NCI-H345 treated with DMSO at 0.1 percent for 48 hours (cell line): ENCODE data around the gene GMDS.

Source experiments
- DNase-seq: peaks from one replicate; lab custom pipeline; 2025; ENCODE audit not compliant: unreplicated experiment; lab: John Stamatoyannopoulos, UW

Gene GMDS

DNA sequence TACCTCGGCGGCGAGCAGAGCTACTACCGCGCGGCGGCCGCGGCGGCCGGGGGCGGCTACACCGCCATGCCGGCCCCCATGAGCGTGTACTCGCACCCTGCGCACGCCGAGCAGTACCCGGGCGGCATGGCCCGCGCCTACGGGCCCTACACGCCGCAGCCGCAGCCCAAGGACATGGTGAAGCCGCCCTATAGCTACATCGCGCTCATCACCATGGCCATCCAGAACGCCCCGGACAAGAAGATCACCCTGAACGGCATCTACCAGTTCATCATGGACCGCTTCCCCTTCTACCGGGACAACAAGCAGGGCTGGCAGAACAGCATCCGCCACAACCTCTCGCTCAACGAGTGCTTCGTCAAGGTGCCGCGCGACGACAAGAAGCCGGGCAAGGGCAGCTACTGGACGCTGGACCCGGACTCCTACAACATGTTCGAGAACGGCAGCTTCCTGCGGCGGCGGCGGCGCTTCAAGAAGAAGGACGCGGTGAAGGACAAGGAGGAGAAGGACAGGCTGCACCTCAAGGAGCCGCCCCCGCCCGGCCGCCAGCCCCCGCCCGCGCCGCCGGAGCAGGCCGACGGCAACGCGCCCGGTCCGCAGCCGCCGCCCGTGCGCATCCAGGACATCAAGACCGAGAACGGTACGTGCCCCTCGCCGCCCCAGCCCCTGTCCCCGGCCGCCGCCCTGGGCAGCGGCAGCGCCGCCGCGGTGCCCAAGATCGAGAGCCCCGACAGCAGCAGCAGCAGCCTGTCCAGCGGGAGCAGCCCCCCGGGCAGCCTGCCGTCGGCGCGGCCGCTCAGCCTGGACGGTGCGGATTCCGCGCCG, 634.7 kb downstream of the GMDS start:
- no peak for DNase-seq

- DNase-seq = no peak
Observed at GRCh38 chr6:1609648-1610496, 635.5 kb downstream of the GMDS start, which contains the start of gene FOXC1. FOXC1 (plus strand) TSS chr6:1609915; CDS start chr6:1610446, 531 bp downstream.

DNA sequence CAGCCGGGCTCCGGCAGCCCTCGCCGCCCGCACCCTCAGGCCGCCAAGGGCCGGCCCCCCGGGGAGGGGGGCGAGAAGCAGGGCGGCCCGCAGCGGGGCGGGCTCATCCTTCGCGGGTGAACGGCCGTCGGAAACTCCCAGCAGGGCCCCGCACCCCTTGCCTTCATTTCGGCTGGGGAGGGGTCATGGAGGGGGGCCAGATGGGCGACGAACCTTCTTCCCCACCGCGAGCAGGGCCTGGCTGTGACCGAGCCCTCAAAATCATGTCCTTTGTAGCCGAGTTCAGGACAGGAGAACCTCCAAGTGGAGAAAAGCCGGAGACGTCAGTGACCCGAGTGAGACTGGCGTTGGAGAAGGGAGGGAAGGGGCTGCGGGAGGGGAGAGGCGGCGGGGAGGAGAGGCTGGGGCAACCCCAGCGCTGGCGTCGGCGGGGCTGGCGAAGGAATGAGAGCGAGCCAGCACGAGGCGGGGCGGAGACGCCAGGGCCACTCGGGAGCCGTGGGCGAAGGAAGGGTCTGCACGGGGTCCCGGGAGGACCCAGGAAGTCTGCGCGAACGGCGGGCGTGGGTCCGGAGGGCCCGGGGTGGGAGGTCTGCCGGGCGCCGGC, 636.3 kb downstream of the GMDS start:
- no peak for DNase-seq

- no peak for DNase-seq
Observed at GRCh38 chr6:1608222-1609040, 637.0 kb downstream of the GMDS start.

- peak; percentile 15 for DNase-seq
Observed at GRCh38 chr6:1607516-1608221, 637.7 kb downstream of the GMDS start.

DNA sequence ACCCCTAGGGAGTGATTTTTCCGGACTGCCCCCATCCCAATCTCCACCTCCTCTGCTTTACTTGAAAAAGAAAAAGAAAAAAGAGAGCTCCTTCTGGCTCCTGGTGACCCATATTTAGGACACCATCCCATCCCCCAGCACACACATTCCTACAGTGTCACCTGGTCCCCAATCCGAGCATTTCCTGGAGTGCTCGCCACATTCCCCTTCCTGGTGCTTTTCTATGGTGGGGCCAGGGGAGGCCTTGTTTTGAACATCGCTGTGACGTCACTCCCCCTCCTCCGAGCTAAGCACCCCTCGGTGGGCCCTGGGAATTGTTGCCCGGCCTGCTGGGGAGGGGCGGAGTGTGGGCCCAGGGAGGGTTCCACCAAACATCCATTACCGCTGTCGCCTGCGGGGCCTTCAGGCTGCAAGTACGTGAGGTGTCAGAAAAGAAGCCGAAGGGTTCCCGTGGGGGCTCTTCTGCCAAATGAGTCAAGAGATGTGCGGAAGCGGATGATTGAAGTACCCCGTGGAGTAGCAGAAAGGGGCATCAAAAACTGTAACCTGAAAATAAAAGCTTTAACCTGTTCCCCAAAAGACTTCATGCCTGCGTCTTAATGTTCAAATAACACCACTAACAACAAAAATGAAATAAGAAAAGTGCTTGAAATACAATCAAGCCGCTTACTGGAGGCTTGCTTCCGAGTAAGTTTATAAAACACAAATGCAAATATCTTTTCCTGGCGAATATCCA, 638.5 kb downstream of the GMDS start:
- DNase-seq = no peak

DNA sequence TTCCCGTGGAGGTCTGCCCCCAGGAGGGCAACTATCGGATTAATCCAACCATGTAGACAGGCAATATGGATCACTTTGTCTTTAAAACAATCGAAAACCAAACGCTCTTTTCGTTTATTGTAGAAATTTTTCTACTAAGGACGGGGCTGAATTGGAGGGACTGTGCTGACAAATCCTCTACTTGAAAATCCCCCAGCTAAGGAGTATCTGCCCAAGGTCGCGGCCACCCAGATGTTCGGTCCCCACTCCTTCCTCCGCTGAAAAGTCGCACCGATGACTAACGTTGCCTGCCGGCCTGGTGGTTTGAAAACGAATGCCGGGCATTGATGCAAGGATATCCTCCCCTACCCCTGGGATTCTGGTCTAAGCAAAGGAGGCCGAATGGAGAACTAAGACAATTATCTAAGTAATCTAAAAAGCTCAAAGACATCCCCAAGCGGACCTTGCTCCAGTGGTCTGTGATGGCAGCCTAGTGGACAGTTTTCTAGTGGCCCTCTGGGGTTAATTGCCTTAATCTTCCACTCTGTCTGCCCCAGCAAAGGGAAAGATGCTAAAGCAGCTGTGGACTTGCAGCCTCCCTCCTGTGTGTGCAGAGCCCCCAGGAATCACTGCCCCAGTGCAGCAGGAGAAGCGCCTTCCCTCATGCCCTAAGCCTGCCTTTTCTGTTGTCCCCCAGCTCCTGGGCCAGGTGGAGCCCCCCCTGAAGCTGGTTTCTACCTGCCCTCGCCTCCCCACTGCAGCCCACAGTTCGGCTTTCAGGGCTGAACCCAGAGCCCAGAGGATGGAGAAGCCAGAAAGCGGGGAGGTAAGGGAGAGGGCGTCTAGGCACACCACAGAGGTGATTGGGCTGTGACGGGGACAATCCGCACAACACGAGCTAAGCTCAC, 639.3 kb downstream of the GMDS start:
- DNase-seq = no peak

GRCh38 chr6:1605004-1605892, 640.2 kb downstream of the GMDS start:
- no peak for DNase-seq

DNA sequence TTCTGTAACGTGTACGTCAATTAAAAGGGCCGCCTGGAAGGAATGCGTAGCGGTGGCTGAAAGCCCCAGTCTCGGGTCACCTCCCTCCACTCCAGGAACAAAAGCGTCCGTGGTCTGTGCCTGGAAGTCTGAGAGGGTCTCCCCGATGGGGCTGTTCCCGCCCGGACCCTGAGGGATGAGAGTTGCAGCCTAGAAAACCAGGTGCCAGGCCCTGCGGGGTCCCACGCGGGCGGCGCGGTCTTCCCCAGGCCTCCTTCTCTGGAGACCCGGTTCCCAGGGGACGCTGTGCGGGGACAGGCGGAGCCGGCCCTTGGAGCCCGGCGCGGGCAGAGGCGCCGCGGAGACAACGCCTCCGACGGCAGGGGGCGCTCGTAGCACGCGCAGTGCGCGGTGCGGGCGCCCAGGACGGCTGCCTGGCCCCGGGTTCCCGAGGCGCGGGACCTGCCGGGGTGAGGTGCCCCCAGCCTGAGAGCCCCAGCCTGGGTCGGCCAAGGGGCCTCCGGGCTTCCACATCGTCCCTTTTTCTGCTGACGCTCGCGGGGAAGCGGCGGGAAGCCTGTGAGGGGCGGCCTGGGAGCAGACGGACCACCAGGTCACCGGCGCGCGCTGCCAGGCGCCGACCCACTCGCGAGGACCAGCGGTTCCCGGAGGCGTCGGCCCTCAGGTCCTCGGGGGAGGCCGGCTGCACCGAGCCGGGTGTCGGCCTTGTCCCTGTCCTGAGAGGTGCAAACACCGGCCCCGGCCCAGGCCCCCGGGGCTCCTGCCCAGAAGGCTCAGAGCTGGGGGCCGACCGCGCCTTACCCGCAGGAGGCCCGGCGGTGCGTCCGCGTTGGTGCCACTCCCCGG, 641.0 kb downstream of the GMDS start:
- DNase-seq = no peak

DNA sequence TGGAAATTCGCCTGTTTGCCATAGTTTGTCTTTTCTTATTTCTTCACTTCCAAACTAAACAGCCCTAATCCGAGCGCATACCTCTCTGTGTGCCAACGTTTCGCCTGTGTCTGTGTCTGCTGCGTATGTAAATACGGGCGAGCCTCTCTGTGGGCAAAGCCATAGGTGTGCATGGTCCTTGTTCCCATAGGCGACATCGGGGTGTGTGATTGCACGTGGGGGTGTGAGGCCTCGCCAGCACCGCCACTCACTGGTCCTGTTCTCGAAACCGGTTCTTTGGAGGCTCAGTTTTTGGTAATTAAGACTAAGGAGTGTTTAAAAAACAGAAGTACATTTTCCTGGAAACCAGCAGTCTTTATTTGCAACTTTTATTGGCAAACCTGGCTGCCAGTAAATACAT, 641.7 kb downstream of the GMDS start:
- no peak for DNase-seq

DNA sequence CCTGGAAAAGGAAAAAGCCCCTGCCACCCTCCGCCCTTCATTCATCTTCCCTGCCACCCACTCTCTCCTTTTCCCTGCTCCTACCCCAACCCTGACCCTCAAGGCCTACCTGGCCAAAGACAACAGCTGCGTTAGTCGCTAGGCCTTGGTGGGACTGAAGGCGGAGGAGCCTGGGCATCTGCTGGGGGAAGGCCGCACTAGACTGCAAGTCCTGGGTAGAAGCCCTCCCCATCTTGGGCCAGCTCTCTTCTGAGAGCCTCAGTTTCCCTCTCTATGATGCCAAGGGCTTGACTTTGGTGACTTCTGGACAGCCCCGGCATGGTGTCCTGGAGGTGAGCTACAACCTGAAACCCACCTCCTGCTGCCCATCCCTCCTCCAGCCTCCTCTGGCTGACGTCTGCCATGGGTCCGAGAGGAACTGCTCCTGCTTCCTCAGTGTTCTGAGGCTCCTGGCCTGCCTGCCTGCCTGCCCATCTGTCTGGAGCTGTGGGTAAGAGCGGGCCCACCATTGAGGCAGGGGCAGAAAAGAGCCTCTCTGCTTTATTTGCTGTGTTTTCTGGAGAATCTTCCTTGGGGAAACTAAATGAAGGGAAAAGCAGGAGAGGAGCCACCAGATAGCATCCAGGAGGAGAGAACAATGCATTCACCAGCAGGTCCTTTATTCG, 643.2 kb downstream of the GMDS start:
- no peak for DNase-seq

DNA sequence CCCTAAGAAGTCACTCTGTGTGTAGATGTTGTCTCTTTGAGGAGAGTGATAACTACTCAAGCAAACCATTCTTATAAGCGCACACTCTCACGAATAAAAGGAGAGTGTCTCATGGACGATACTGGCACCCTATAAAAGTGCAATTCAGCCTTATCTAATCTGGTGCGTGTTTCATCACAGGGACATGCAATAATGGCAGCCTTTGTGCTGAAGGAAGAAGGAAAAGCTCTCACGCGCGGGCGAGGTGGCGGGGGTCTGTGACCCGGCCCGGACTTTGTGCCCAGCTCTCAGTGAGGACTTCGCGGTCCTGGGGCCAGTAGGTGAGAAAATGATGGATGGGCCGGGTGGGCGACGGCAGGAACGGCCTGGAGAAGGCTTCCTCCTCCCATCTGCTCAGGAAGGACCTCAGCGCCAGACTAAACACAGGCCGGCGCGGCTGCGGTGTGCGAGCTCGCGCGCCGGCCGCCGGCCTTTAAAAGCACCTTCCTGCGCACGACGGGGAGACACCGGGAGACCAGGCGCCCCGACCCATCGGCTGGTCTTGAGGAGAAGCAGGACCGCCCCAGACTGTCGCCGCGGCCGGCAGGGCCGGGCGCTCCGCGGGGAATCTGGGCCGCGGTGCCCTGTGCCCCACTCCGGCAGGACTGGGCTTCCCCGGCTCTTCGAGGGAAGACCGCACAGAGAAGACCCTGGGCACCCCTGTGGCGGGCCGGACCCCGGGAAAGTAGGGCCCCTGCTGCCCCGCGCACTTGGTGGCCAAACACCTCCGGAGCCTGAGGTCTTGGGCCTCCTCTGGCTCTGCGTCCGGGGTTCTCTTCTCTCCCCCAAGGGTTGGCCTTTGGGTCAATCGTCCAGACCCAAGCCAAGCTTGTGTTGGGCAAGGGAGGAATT, 644.0 kb downstream of the GMDS start:
- no peak for DNase-seq

DNA sequence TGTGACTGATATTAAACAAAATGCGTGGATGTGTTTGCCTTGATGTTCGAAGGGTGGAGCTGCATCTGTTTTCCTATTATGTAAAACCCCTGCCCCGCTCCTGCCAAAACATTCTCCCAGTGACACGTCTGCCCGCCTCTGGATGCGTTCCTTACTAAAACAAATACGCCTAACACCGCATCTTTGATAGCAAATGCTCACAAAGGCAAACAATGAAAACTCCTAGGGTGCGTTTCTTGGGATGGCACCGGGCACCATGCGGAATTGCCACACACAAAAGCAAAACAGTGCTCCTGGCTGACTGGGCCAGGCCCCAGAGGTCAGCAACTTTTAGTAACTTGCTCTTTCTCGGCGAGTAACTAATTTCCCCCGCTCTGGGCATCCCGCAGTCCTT, 644.6 kb downstream of the GMDS start:
- DNase-seq = no peak

GRCh38 chr6:1600063-1600763, 645.2 kb downstream of the GMDS start:
- no peak for DNase-seq

GRCh38 chr6:1599469-1599868, 645.9 kb downstream of the GMDS start:
- no peak for DNase-seq
